ENCODE measurements around the gene SEMA4A.
"Not testable (repeated sequence)": the region's sequence is repeated elsewhere in the genome, so short reads cannot be mapped to it uniquely, and the experiment has no call there.

The SEMA4A gene

DNA sequence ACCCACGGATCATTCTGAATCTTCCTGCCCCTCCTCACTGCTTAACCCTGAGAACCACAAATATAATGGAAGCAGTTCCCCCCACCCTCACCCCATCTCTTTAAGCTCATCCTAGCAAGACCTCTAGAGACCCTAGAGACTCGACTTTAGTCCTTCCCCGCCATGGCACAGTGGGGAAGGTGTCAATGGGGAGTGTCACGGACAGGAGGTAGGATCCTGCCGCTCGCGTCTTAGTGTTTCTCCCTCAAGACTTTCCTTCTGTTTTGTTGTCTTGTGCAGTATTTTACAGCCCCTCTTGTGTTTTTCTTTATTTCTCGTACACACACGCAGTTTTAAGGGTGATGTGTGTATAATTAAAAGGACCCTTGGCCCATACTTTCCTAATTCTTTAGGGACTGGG lies 58.7 kb downstream of the SEMA4A start:
- H3K4me3 ChIP-seq (ENCODE audit: low read depth, low read length): peak overlapping the region; percentile 95
- H3K27ac ChIP-seq (ENCODE audit: low read depth, low read length): peak overlapping the region; percentile 100

DNA sequence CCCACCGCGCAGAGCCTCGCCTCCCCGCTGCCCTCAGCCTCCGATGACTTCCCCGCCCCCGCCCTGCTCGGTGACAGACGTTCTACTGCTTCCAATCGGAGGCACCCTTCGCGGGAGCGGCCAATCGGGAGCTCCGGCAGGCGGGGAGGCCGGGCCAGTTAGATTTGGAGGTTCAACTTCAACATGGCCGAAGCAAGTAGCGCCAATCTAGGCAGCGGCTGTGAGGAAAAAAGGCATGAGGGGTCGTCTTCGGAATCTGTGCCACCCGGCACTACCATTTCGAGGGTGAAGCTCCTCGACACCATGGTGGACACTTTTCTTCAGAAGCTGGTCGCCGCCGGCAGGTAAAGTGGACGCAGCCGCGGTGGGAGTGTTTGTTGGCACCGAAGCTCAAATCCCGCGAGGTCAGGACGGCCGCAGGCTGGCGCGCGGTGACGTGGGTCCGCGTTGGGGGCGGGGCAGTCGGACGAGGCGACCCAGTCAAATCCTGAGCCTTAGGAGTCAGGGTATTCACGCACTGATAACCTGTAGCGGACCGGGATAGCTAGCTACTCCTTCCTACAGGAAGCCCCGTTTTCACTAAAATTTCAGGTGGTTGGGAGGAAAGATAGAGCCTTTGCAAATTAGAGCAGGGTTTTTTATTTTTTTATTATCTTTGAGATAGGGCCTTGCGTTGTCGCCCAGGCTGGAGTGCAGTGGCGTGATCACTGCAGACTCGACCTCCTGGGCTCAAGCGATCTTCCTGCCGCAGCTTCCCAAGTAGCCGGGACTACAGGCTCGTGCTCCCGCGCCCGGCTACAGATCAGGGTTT lies 59.7 kb downstream of the SEMA4A start, which contains the start of gene PMF1:
PMF1 (plus strand) TSS at position 175 of the 811 bp plus-strand sequence; CDS start at position 184, 9 bp downstream.
- H3K27ac ChIP-seq (ENCODE audit: low read depth, low read length): peak within 1 kb of the TSS; percentile 100
- peaks cover 47% of the 10 kb centered on the region for H3K36me3 ChIP-seq (ENCODE audit: control insufficient read depth, insufficient read depth, low read length)
- H3K4me3 ChIP-seq (ENCODE audit: low read depth, low read length): peak within 1 kb of the TSS; percentile 95
- H3K4me1 ChIP-seq (ENCODE audit: control insufficient read depth, insufficient read depth, low read length): peaks cover 22% of the 10 kb centered on the region
- no peaks in the 10 kb centered on the region for H3K27me3 ChIP-seq (ENCODE audit: control insufficient read depth, insufficient read depth, low read length)
- H3K9ac ChIP-seq (ENCODE audit: low read depth, low read length): peak within 1 kb of the TSS; percentile 99
- H3K9me3 ChIP-seq (ENCODE audit: control insufficient read depth, insufficient read depth, low read length): no peaks in the 10 kb centered on the region

More for the DNA sequence above, 58.7 kb downstream of the SEMA4A start:
- peak overlapping the region; percentile 70 for H3K9ac ChIP-seq (ENCODE audit: low read depth, low read length)
- peaks cover 22% of the 10 kb centered on the region for H3K4me1 ChIP-seq (ENCODE audit: control insufficient read depth, insufficient read depth, low read length)
- no peaks in the 10 kb centered on the region for H3K9me3 ChIP-seq (ENCODE audit: control insufficient read depth, insufficient read depth, low read length)
- no peaks in the 10 kb centered on the region for H3K27me3 ChIP-seq (ENCODE audit: control insufficient read depth, insufficient read depth, low read length)
- H3K36me3 ChIP-seq (ENCODE audit: control insufficient read depth, insufficient read depth, low read length): peaks cover 54% of the 10 kb centered on the region

DNA sequence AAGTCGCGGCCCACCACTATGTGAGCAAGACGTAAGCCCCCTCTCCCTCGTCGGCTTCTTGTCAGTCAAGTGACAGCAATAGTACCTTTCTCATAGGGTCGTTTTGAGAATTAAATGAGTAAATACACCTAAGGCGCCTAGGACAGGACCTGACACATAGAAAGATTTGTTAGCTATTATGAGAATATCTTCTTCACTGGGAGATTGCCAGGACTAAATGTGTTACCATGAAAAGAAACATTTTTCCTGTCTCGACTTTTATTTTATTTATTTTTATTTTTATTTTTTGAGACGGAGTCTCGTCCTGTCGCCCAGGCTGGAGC lies 60.2 kb downstream of the SEMA4A start:
- H3K27ac ChIP-seq (ENCODE audit: low read depth, low read length): peak overlapping the region; percentile 100
- peaks cover 18% of the 10 kb centered on the region for H3K4me1 ChIP-seq (ENCODE audit: control insufficient read depth, insufficient read depth, low read length)
- H3K27me3 ChIP-seq (ENCODE audit: control insufficient read depth, insufficient read depth, low read length): no peaks in the 10 kb centered on the region
- H3K9me3 ChIP-seq (ENCODE audit: control insufficient read depth, insufficient read depth, low read length): no peaks in the 10 kb centered on the region
- peak overlapping the region; percentile 99 for H3K9ac ChIP-seq (ENCODE audit: low read depth, low read length)
- H3K36me3 ChIP-seq (ENCODE audit: control insufficient read depth, insufficient read depth, low read length): peaks cover 41% of the 10 kb centered on the region
- peak overlapping the region; percentile 95 for H3K4me3 ChIP-seq (ENCODE audit: low read depth, low read length)

DNA sequence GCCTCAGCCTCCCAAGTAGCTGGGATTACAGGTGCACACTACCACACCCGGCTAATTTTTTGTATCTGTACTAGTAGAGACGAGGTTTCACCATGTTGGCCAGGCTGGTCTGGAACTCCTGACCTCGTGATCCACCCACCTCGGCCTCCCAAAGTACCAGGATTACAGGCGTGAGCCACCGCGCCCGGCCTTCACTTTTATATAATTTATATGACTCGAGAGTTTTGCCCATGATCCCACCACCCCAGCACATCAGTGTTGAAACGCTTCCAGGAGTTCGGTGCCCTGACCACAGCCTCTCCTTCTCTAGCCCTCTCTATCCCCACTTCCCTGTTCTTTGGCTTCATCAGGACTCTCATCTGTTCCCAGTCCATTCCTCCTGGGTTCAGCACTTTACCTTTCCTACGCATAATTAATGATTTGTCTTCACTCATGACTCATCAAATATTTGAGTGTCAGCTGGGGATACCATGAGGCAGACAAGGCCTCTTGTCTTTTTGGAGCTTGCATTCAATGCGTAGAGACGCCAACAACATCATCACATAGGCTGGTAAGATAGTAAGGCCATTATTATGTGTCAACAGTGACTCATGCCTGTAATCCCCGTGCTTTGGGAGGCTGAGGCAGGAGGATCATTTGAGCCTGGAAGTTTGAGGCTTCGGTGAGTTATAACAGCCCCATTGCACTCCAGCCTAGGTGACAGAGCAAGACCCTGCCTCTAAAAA lies 60.8 kb downstream of the SEMA4A start:
- H3K27ac ChIP-seq (ENCODE audit: low read depth, low read length): peak overlapping the region; percentile 100
- no peak overlapping the region for H3K9ac ChIP-seq (ENCODE audit: low read depth, low read length)
- H3K4me1 ChIP-seq (ENCODE audit: control insufficient read depth, insufficient read depth, low read length): peaks cover 12% of the 10 kb centered on the region
- no peaks in the 10 kb centered on the region for H3K9me3 ChIP-seq (ENCODE audit: control insufficient read depth, insufficient read depth, low read length)
- H3K27me3 ChIP-seq (ENCODE audit: control insufficient read depth, insufficient read depth, low read length): no peaks in the 10 kb centered on the region
- peaks cover 36% of the 10 kb centered on the region for H3K36me3 ChIP-seq (ENCODE audit: control insufficient read depth, insufficient read depth, low read length)
- H3K4me3 ChIP-seq (ENCODE audit: low read depth, low read length): peak overlapping the region; percentile 95

DNA sequence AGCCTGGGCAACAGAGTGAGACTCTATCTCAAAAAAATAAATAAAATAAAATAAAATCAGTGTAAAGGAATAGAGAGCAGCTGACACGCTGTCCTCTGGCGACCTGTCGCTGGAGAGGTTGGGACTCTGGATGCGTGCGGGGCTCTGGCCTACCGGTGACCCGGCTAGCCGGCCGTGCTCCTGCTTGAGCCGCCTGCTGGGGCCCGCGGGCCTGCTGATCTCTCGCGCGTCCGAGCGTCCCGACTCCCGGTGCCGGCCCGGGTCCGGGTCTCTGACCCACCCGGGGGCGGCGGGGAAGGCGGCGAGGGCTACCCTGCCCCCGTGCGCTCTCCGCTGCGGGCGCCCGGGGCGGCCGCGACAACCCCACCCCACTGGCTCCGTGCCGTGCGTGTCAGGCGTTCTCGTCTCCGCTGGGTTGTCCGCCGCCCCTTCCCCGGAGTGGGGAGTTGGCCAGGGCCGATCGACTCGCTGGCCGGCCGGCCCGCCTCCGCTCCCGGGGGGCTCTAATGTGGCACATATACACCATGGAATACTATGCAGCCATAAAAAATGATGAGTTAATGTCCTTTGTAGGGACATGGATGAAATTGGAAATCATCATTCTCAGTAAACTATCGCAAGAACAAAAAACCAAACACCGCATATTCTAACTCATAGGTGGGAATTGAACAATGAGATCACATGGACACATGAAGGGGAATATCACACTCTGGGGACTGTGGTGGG lies 63.1 kb downstream of the SEMA4A start:
- H3K9ac ChIP-seq (ENCODE audit: low read depth, low read length); H3K27ac ChIP-seq (ENCODE audit: low read depth, low read length); H3K4me3 ChIP-seq (ENCODE audit: low read depth, low read length); H3K9me3 ChIP-seq (ENCODE audit: control insufficient read depth, insufficient read depth, low read length); H3K27me3 ChIP-seq (ENCODE audit: control insufficient read depth, insufficient read depth, low read length): not testable (repeated sequence)
- Histone ChIP-seq H3K36me3 (ENCODE audit: control insufficient read depth, insufficient read depth, low read length) (peaks cover 38% of the 10 kb centered on the region), H3K4me1 (ENCODE audit: control insufficient read depth, insufficient read depth, low read length) (peaks cover 10% of the 10 kb centered on the region)

DNA sequence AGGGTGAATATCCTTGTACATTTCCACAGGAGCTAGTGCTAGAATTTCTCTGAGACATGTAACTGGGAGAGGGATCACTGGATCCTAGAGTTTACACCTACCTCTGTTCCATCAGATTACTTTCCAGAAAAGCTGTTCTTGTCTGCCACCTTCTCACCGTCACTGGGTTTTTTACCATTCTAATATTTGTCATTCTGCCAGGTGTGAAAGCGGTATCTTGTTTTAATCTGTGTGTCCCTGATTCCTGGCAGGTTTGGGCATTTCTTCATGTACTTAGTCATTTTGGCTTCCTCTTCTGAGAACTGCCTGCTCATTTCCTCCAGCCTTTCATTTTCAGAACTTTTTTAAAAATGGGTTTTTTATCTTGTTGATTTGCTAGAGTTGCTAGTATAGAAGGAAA lies 64.5 kb downstream of the SEMA4A start:
- H3K9me3 ChIP-seq (ENCODE audit: control insufficient read depth, insufficient read depth, low read length): no peaks in the 10 kb centered on the region

DNA sequence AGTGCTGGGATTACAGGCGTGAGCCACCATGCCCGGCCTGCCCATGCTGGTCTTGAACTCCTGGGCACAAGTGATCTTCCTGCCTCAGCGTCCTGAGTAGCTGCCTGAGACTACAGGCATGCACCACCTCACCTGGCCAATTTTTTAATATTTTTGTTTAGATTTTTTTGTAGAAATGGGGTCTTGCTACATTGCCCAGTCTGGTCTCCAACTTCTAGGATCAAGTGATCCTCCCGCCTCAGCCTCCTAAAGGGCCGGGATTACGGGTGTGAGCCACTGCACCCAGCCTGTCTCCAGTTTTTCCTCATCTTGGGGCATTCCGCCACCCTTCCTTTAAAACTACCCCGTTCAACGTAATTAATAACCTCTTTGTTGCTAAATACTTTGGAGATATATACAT lies 66.8 kb downstream of the SEMA4A start:
- H3K27ac ChIP-seq (ENCODE audit: low read depth, low read length): no peak overlapping the region

More for the DNA sequence above, 64.5 kb downstream of the SEMA4A start:
- no peaks in the 10 kb centered on the region for H3K27me3 ChIP-seq (ENCODE audit: control insufficient read depth, insufficient read depth, low read length)
- H3K4me1 ChIP-seq (ENCODE audit: control insufficient read depth, insufficient read depth, low read length): 0 out of 2 replicates have a peak, but pooled peaks cover 2% of the 10 kb centered on the region
- no peak overlapping the region for H3K9ac ChIP-seq (ENCODE audit: low read depth, low read length)
- H3K4me3 ChIP-seq (ENCODE audit: low read depth, low read length): no peak overlapping the region
- peaks cover 49% of the 10 kb centered on the region for H3K36me3 ChIP-seq (ENCODE audit: control insufficient read depth, insufficient read depth, low read length)
- no peak overlapping the region for H3K27ac ChIP-seq (ENCODE audit: low read depth, low read length)

DNA sequence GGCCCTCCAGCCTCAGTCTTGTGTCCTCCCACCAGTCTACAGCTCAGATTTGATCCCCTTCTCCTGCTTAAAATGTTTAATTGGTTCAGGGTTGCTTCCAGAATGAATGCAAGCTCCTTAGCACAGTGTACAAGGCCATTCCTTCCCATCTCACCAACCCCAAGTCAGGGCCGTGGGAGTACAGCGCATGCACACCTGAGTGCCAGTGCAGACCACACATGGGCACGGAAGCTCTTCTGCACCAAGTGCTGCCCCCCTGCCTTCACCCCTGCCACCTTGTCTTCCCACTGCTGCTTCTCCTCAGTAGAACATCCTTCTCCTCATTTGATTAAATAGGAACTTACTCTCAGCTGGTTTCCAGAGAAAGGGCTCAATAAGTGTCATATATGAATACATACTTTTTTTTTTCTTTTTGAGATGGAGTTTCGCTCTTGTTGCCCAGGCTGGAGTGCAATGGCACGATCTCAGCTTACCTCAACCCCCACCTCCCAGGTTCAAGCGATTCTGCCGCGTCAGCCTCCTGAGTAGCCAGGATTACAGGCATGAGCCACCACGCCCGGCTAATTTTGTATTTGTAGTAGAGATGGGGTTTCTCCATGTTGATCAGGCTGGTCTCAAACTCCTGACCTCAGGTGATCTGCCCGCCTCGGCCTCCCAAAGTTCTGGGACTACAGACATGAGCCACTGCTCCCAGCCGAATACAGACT lies 68.8 kb downstream of the SEMA4A start:
- Histone ChIP-seq H3K4me1 (ENCODE audit: control insufficient read depth, insufficient read depth, low read length) (no peaks in the 10 kb centered on the region), H3K36me3 (ENCODE audit: control insufficient read depth, insufficient read depth, low read length) (peaks cover 56% of the 10 kb centered on the region)

More for the DNA sequence above, 66.8 kb downstream of the SEMA4A start:
- peaks cover 54% of the 10 kb centered on the region for H3K36me3 ChIP-seq (ENCODE audit: control insufficient read depth, insufficient read depth, low read length)
- H3K27me3 ChIP-seq (ENCODE audit: control insufficient read depth, insufficient read depth, low read length): no peaks in the 10 kb centered on the region
- no peaks in the 10 kb centered on the region for H3K4me1 ChIP-seq (ENCODE audit: control insufficient read depth, insufficient read depth, low read length)
- H3K9me3 ChIP-seq (ENCODE audit: control insufficient read depth, insufficient read depth, low read length): no peaks in the 10 kb centered on the region
- H3K9ac ChIP-seq (ENCODE audit: low read depth, low read length): no peak overlapping the region
- no peak overlapping the region for H3K4me3 ChIP-seq (ENCODE audit: low read depth, low read length)

DNA sequence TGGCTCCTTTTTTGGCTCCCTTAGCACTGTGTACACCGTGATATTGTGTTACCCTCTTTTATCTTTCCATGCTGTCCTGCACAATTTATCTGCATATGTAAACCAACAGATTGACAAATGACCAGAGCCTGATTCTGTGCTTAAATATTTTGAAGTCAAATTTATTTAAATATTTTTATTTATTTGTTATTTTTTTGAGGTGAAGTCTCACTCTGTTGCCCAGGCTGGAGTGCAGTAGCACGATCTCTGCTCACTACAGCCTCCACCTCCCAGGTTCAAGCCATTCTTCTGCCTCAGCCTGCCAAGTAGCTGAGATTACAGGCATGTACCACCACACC lies 72.3 kb downstream of the SEMA4A start:
- Histone ChIP-seq H3K4me1 (ENCODE audit: control insufficient read depth, insufficient read depth, low read length) (no peaks in the 10 kb centered on the region), H3K36me3 (ENCODE audit: control insufficient read depth, insufficient read depth, low read length) (peaks cover 61% of the 10 kb centered on the region), H3K9me3 (ENCODE audit: control insufficient read depth, insufficient read depth, low read length) (no peaks in the 10 kb centered on the region), H3K27me3 (ENCODE audit: control insufficient read depth, insufficient read depth, low read length) (no peaks in the 10 kb centered on the region), H3K27ac (ENCODE audit: low read depth, low read length) (no peak overlapping the region), H3K4me3 (ENCODE audit: low read depth, low read length) (no peak overlapping the region), H3K9ac (ENCODE audit: low read depth, low read length) (no peak overlapping the region)

More for the DNA sequence above, 68.8 kb downstream of the SEMA4A start:
- H3K4me3 ChIP-seq (ENCODE audit: low read depth, low read length): no peak overlapping the region
- H3K9ac ChIP-seq (ENCODE audit: low read depth, low read length): no peak overlapping the region
- no peaks in the 10 kb centered on the region for H3K27me3 ChIP-seq (ENCODE audit: control insufficient read depth, insufficient read depth, low read length)
- H3K9me3 ChIP-seq (ENCODE audit: control insufficient read depth, insufficient read depth, low read length): no peaks in the 10 kb centered on the region
- H3K27ac ChIP-seq (ENCODE audit: low read depth, low read length): no peak overlapping the region

DNA sequence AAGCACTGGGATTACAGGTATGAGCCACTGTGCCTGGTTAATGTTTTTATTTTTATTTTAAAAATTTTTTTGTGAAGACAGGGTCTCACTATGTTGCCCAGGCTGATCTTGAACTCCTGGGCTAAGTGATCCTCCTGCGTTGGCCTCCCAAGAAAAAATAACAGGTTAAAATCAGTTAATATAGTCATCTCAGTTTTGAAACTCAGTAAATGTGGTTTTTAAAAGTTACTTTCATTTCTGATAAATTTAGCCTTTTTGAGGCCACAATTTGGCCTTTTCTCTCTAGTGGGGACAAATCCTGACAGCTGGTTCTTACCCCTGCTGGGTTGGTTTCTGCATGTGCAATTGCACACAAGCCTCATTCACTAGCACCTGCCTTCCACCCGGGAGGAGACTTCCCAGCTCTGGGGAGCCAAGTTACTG lies 72.7 kb downstream of the SEMA4A start:
- H3K4me1 ChIP-seq (ENCODE audit: control insufficient read depth, insufficient read depth, low read length): no peaks in the 10 kb centered on the region
- no peak overlapping the region for H3K27ac ChIP-seq (ENCODE audit: low read depth, low read length)
- H3K9ac ChIP-seq (ENCODE audit: low read depth, low read length): no peak overlapping the region
- H3K9me3 ChIP-seq (ENCODE audit: control insufficient read depth, insufficient read depth, low read length): no peaks in the 10 kb centered on the region
- no peak overlapping the region for H3K4me3 ChIP-seq (ENCODE audit: low read depth, low read length)
- H3K27me3 ChIP-seq (ENCODE audit: control insufficient read depth, insufficient read depth, low read length): no peaks in the 10 kb centered on the region
- peaks cover 56% of the 10 kb centered on the region for H3K36me3 ChIP-seq (ENCODE audit: control insufficient read depth, insufficient read depth, low read length)

Data from HUES48 (cell line).